ENCODE measurements around the gene CYP24A1. TPM values are rescaled to one million over a fixed set of nuclear protein-coding genes. Genes with fewer than 3 reads are reported as not detected.

CYP24A1 gene
- not detected for polyA plus RNA-seq (ENCODE audit: insufficient read depth in 1 of 5, insufficient read length in 5 of 5, low replicate concordance in 1 of 5)
- long read RNA-seq, donor 1: 0 reads
- long read RNA-seq, donor 2: 0 reads
- long read RNA-seq, donor 3: 0 reads
- long read RNA-seq, donor 4: 0 reads
- long read RNA-seq, donor 5: 0 reads
- long read RNA-seq, donor 6: 0 reads
- long read RNA-seq, donor 7: 0 reads
- long read RNA-seq, donor 8: 0 reads

DNA sequence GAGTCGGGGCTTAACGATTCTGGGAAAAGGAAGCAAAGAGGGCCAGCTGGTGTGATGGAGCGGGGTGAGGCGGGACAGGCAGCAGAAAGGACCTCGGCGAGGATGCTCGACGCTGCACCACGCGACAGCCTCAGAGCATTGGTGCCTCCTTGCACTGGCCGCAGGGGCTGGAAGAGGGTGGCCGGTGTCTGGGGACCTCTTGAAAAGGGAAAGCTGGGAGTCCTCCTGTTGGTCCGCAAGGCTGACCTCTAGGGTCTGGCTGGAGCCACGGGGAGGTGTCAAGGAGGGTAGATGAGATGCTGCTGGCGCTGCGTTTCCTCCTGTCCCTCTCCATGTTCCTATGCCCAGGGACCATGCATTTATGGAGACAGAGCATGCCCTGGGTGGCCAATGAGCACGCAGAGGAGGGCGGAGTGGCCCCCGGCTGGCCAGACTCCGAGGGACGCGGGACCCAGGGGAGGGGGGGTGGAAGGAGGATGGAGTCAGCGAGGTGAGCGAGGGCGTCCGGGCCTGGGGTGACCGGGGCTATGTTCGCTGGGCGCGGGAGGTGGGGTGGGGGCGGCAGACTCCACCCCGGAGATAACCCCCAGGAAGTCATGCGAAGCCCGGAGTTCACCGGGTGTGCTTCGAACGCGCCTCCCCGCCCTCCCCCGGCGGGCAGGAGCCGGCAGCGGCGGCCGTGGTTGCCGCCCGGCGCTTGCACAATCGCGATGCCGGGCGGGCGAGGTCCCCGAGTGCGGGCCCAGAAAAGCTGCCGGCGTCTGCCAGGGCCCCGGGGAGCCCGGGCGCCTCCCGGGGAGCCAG, at the start of gene CYP24A1:
Gene CYP24A1, minus strand, starts transcription at position 334 of the 804 bp plus-strand sequence. CDS start 407 bp downstream, outside the sequence.
- no peak for DNase-seq

GRCh38 chr20:54223285-54223684, 49.5 kb upstream of the CYP24A1 start:
- DNase-seq: no peak

DNA sequence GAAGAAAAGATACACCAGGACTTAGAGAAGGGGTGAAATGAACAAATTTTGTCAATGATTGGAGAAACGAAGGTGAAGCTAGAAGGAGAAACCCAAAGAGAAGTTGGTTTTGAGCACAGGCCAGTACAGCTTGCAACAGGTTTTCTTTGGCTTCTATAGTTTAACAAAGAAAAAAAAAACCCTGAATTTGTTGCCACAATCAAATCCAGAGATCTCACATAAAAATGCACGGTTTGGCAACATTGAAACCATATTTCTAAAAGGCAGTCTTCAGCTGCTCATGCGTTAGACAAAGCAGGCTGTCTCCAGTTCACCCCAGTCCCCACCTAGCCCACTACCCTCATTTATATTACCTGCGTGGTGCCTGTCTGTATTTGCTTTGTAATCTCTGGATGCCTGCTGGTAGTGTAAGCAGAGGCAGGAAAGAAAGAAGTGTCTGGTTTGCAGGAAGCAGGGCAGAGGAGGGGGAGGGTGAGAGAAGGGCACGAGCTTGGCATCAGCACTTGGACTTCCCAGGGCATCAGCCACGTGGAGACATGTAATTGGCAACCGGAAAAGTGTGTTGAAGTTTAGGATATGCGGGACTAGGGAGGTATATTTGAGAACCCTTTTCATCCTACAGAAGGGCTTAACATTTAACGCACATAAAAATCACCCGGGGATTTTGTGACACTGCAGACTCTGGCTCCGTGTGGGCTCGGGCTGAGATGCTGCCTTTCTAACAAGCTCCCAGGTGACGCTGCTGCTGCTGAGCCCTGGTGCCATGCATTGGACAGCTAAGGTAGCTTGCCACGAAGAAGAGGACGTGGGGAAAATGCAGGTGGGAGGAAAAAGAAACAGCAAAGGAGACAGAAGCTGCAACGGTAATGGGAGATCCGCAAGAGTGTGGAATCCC, 48.5 kb upstream of the CYP24A1 start:
- no peak for DNase-seq

- no peak for DNase-seq
Measured at GRCh38 chr20:54221353-54221752, 47.6 kb upstream of the CYP24A1 start.

DNA sequence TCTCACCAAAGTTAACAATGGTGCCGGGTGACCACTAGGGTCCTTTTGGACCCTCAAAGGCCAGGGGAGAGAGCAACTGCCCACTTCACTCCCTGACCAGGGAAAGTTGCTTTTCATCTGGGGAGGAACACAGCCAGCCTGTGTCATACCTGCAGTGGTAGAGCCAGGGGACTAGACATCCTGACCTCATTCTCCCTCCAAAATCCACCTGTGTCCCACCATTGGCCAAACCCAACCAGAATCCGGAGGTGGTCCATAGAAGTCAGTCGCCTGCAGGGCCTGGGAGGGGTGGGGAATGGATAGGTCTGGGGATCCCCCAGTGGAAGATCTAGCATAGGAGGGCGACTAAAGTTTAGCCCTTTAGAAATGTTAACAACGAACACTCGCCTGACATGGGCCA, 46.9 kb upstream of the CYP24A1 start:
- DNase-seq: no peak

- DNase-seq: no peak
Measured at GRCh38 chr20:54219751-54220426, 46.1 kb upstream of the CYP24A1 start.

- no peak for DNase-seq
Measured at GRCh38 chr20:54218470-54218869, 44.7 kb upstream of the CYP24A1 start.

GRCh38 chr20:54217762-54218161, 44.0 kb upstream of the CYP24A1 start:
- no peak for DNase-seq

- DNase-seq: no peak
Measured at GRCh38 chr20:54215157-54215789, 41.5 kb upstream of the CYP24A1 start.

DNA sequence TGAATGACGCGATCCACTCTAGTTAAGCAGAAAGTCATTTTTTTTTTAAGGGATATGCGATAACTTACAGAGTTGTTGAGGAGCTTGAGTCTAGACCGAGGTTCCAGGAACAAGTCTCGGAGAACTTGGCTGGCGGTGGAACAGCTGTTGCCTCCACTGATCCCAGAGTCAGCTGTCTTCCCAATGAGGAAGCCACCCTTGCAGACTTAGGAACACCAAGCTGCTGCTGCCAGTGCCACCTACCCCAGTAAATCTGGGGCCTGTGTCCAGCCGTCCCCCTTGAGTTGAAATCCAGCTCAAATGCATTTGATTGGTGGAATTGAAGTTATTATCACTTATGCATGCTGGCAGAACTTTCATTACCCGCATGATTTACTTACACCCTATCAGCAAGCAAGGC, 40.8 kb upstream of the CYP24A1 start:
- no peak for DNase-seq

DNA sequence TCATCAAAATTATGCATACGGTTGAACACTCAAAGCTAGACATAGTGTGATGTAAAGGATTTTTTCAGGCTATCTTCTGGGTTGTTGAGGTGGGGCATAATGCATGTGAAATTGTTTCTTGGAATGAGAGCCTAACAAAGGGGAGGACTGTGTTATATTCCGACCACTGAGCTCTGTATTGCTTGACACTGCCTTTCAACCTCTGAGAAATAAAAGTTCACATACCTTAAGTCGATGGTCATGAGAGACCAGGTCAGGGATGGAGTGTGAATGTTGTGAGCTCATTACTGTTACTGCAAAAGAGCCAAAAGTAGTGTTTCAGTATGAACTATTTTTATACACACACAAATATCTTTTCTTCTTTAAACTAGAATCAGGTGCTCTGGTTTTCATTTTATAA, 39.1 kb upstream of the CYP24A1 start:
- no peak for DNase-seq

- no peak for DNase-seq
Measured at GRCh38 chr20:54212226-54212625, 38.4 kb upstream of the CYP24A1 start.

GRCh38 chr20:54209216-54209813, 35.5 kb upstream of the CYP24A1 start:
- DNase-seq: no peak

DNA sequence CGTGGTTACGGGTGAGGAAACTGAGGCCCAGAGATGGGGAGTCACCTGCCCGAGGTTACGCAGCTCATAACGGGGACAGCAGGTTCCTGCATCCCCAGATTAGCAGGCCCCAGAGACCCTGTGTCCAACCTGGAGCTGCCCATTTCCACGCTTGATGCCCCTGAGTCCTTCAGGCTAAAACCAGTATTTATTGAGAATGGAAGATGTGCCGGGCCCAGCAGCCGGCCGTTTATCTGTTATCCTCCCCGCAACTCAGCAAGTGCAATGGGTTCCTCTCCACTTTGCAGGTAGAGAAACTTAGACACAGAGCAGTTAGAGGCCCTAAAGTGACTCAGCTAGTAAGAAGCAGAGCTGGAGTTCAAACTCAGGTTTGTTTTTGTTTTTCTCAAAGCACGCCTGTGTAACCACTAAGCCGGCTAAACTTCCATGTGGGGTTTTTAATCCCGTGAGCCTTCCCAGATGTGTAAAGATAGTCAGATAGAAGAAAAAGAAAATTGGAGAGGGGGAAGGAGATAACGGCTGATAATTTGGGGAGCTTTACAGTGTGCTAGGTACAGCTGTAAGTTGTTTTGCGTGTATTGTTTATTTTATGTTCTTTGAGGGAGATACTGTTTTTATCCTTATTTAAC, 34.9 kb upstream of the CYP24A1 start:
- DNase-seq: no peak

DNA sequence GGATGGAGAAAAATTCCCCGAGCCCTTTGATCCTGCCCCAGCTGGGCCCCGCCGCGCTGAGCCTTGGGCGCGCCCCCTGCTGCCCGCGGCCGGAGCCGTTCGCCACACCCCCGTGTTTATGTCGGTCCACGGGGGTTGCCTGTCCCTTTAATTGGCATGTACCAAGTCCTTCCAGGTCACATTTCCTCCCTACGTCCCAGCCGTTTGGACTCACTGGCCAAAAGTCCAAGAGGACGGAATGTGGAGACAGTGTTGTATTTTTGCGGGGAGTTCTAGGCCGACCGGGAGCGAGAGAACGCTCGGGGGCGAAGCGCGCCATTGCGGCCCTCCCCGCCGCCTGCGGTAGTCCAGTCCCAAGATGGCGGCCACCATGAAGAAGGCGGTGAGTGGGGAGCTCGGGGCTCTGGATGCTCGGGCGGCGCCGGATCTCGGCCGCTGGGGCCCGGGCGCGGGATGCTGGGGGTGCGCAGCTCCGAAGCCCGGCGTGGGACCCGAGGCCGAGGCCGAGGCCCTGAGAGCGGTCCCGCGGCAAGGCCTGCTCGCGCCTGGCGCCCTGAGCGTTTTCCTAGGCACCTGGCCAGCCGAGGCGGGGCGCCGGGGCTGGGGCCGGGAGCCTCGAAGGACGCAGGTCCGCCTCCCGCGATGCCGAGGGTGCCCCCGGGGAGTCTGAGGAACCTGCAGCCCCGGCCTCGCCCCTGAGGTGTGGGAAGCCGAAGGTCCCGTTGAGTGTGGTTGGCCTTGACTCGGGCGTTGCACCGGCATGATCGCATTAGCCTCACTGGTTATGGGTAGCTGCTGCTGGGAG, 34.2 kb upstream of the CYP24A1 start, which contains the start of gene PFDN4:
Gene PFDN4, plus strand, starts transcription at position 345 of the 805 bp plus-strand sequence. Its CDS starts 14 bp downstream, at position 359.
- DNase-seq: peak; percentile 88 to 89

DNA sequence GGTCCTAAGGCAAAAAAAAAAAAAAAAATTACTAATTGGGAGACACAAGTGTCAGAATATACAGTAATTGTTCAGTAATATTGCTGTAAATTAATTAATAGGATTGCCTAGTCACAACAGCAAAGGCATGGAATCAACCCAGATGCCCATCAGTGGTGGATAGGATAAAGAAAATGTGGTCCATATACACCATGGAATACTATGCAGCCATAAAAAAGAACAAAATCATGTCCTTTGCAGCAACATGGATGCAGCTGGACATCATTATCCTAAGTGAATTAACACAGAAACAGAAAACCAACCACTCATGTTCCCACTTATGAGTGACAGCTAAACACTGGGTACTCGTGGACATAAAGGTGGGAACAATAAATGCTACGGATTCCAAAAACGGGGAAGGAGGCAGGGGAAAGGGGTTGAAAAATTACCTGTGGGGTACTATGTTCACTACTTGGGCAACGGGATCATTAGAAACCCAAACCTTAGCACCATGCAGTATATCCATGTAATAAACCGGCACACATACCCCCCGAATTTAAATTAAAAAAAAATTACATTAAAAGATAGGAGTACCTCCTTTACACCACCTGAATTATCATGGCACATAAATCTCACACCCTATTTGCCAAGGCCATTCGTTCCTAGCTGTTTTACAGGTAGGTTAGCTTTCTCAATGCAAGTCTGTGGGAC, 33.4 kb upstream of the CYP24A1 start:
- no peak for DNase-seq

GRCh38 chr20:54205450-54205849, 31.7 kb upstream of the CYP24A1 start:
- DNase-seq: no peak

GRCh38 chr20:54204481-54204880, 30.7 kb upstream of the CYP24A1 start:
- DNase-seq: no peak

DNA sequence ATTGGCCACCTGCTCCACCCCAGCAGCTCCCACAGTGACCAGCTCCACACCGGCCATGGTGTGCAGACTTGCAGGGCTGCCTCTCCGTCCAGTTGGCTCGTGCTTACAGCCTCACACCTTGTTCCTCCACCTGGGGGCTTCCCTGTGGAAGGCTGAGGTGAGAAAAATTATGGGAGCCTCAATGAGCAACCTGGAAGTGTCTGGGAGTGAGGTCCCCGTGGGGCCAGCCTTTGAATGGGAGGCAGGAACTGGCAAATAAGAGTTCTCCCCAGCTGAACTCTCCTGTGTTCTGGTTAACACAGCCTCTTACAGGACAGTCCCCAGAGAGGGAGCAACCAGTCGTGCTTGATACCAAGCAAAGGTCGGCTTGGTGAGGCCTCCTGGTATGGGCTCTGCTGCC, 30.3 kb upstream of the CYP24A1 start:
- DNase-seq: no peak

All from right lung (tissue), 10 donors.